ENCODE results near the gene KIRREL3. TPM values are rescaled to one million over a fixed set of nuclear protein-coding genes. Genes with fewer than 3 reads are reported as not detected.

KIRREL3 gene
- polyA plus RNA-seq, 1 donor (not counting 4 experiments of a cell fraction or from before 2014, with no cell fraction given): 0.04 TPM

DNA sequence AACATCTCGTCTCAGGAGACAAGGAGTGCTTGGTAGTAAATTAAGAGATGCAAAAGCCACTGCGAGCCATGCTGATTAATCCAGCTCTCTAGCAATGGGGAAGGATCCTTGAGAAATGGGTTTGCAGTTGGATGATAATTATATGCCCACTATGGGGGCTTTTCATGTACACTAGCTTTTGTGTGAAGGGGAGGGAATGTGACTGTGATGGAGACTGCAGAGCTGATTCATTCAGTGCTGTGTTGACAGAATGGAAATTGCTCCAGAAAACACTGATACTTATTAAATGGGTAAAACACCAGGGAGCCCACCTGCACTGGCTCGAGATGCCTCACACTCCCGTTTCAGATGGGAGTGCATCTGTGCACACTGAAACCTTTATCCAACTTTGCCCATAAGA lies 37.0 kb upstream of the KIRREL3 start:
- no peak overlapping the region for H3K4me3 ChIP-seq (ENCODE audit: control insufficient read depth in 2 of 3, extremely low read depth in 1 of 3, insufficient read depth in 2 of 3, low read depth in 1 of 3, low read length in 3 of 3)

DNA sequence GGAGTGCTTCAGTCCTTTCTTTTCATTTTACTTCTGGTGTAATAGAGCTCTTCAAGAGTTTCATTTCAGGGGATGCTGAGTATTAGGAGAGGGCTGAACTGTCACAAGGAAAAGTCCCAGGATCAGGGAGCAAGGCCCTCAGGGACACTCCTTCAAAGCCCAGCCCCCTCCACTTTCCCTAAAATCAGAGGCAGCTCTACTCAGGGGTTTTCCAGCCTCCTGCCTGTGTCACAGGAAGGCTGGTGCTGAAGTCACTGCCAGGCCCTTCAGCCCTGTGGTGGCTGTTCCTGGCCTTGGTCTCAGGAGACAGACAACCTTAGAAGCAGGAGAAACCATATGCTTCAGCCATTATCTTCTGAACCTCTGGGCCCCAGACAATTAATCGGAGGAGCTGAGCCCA lies 36.4 kb upstream of the KIRREL3 start:
- no peak overlapping the region for H2AFZ ChIP-seq (ENCODE audit: control insufficient read depth, low read length)
- no peak overlapping the region for H3K4me2 ChIP-seq (ENCODE audit: control insufficient read depth, extremely low read depth, insufficient read depth, low read depth, low read length)
- TF ChIP-seq, protein P1, sequence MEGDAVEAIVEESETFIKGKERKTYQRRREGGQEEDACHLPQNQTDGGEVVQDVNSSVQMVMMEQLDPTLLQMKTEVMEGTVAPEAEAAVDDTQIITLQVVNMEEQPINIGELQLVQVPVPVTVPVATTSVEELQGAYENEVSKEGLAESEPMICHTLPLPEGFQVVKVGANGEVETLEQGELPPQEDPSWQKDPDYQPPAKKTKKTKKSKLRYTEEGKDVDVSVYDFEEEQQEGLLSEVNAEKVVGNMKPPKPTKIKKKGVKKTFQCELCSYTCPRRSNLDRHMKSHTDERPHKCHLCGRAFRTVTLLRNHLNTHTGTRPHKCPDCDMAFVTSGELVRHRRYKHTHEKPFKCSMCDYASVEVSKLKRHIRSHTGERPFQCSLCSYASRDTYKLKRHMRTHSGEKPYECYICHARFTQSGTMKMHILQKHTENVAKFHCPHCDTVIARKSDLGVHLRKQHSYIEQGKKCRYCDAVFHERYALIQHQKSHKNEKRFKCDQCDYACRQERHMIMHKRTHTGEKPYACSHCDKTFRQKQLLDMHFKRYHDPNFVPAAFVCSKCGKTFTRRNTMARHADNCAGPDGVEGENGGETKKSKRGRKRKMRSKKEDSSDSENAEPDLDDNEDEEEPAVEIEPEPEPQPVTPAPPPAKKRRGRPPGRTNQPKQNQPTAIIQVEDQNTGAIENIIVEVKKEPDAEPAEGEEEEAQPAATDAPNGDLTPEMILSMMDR (optimal IDR thresholded peaks at IDR 0.05 in 1 of 3, IDR thresholded peaks at IDR 0.05 in 1 of 3, conservative IDR thresholded peaks at IDR 0.05 in 1 of 3; ENCODE audit: extremely low read depth in 1 of 3, insufficient read depth in 2 of 3, low read length in 3 of 3): no peak
- TF ChIP-seq EZH2 (IDR thresholded peaks at IDR 0.05; ENCODE audit: low read length): no peak
- DNase-seq (ENCODE audit: low read depth, low spot score) (no peak), FAIRE-seq (no peak)
- H3K79me2 ChIP-seq (ENCODE audit: control insufficient read depth, insufficient read depth, low read length): no peaks in the 10 kb centered on the region
- H3K27me3 ChIP-seq (ENCODE audit: control insufficient read depth, extremely low read depth, insufficient read depth, low read length): no peaks in the 10 kb centered on the region
- no peak overlapping the region for H3K4me3 ChIP-seq (ENCODE audit: control insufficient read depth in 2 of 3, extremely low read depth in 1 of 3, insufficient read depth in 2 of 3, low read depth in 1 of 3, low read length in 3 of 3)
- H3K9me3 ChIP-seq (ENCODE audit: control insufficient read depth, low read depth, low read length): no peaks in the 10 kb centered on the region
- dilution Hi-C loops (cut with MboI; ENCODE audit: extremely low pct_ligation_motif_present, low sequenced_read_pairs): no loop called here
- no peaks in the 10 kb centered on the region for H3K36me3 ChIP-seq (ENCODE audit: control insufficient read depth in 2 of 2, extremely low read depth in 1 of 2, insufficient read depth in 2 of 2, low read length in 2 of 2)
- H3K9ac ChIP-seq (ENCODE audit: control insufficient read depth, extremely low read depth, insufficient read depth, low read length): no peak overlapping the region
- H3K4me1 ChIP-seq (ENCODE audit: control insufficient read depth, extremely low read depth, insufficient read depth, low read length): no peaks in the 10 kb centered on the region
- H3K9me1 ChIP-seq (ENCODE audit: control insufficient read depth, extremely low read depth, insufficient read depth, low read length): no peaks in the 10 kb centered on the region
- H4K20me1 ChIP-seq (ENCODE audit: control insufficient read depth, extremely low read depth, insufficient read depth, low read length): no peaks in the 10 kb centered on the region
- H3K27ac ChIP-seq (ENCODE audit: control insufficient read depth, insufficient read depth, low read length): no peak overlapping the region

More for the DNA sequence above, 37.0 kb upstream of the KIRREL3 start:
- H3K27me3 ChIP-seq (ENCODE audit: control insufficient read depth, extremely low read depth, insufficient read depth, low read length): no peaks in the 10 kb centered on the region
- H4K20me1 ChIP-seq (ENCODE audit: control insufficient read depth, extremely low read depth, insufficient read depth, low read length): no peaks in the 10 kb centered on the region
- FAIRE-seq: no peak
- H3K4me1 ChIP-seq (ENCODE audit: control insufficient read depth, extremely low read depth, insufficient read depth, low read length): no peaks in the 10 kb centered on the region
- no peak for DNase-seq (ENCODE audit: low read depth, low spot score)
- H3K79me2 ChIP-seq (ENCODE audit: control insufficient read depth, insufficient read depth, low read length): no peaks in the 10 kb centered on the region
- H3K36me3 ChIP-seq (ENCODE audit: control insufficient read depth in 2 of 2, extremely low read depth in 1 of 2, insufficient read depth in 2 of 2, low read length in 2 of 2): no peaks in the 10 kb centered on the region
- no peak overlapping the region for H3K4me2 ChIP-seq (ENCODE audit: control insufficient read depth, extremely low read depth, insufficient read depth, low read depth, low read length)
- TF ChIP-seq EZH2 (IDR thresholded peaks at IDR 0.05; ENCODE audit: low read length): no peak
- TF ChIP-seq, protein P1 (optimal IDR thresholded peaks at IDR 0.05 in 1 of 3, IDR thresholded peaks at IDR 0.05 in 1 of 3, conservative IDR thresholded peaks at IDR 0.05 in 1 of 3; ENCODE audit: extremely low read depth in 1 of 3, insufficient read depth in 2 of 3, low read length in 3 of 3): no peak
- H2AFZ ChIP-seq (ENCODE audit: control insufficient read depth, low read length): no peak overlapping the region
- no peaks in the 10 kb centered on the region for H3K9me3 ChIP-seq (ENCODE audit: control insufficient read depth, low read depth, low read length)
- no peak overlapping the region for H3K27ac ChIP-seq (ENCODE audit: control insufficient read depth, insufficient read depth, low read length)
- no peak overlapping the region for H3K9ac ChIP-seq (ENCODE audit: control insufficient read depth, extremely low read depth, insufficient read depth, low read length)
- dilution Hi-C loops (cut with MboI; ENCODE audit: extremely low pct_ligation_motif_present, low sequenced_read_pairs): no loop called here
- H3K9me1 ChIP-seq (ENCODE audit: control insufficient read depth, extremely low read depth, insufficient read depth, low read length): no peaks in the 10 kb centered on the region
